Ishikawa (cell line): Measurements from ENCODE around the gene LDAH.
A peak's percentile ranks its signal among the peaks of the same experiment; 100 is the strongest.

Source experiments
- CEBPB ChIP-seq: IDR thresholded peaks from 2 replicates; pipeline ENCODE4 v1.6.1; 2012
- CREB1 ChIP-seq: IDR thresholded peaks from 2 replicates; pipeline ENCODE4 v1.6.1; 2012; ENCODE audit warnings: low read depth
- EGR1 ChIP-seq: IDR thresholded peaks from 2 replicates; pipeline ENCODE4 v1.6.1; 2012
- EP300 ChIP-seq: IDR thresholded peaks from 2 replicates; pipeline ENCODE4 v1.6.1; 2012; ENCODE audit warnings: borderline replicate concordance
- FOXM1 ChIP-seq: IDR thresholded peaks from 2 replicates; pipeline ENCODE4 v1.6.1; 2012; ENCODE audit warnings: low read depth, borderline replicate concordance
- NFIC ChIP-seq: IDR thresholded peaks from 2 replicates; pipeline ENCODE4 v1.6.1; 2012
- RAD21 ChIP-seq: IDR thresholded peaks from 2 replicates; pipeline ENCODE4 v1.6.1; 2012; ENCODE audit warnings: low read depth
- TAF1 ChIP-seq: IDR thresholded peaks from 2 replicates; pipeline ENCODE4 v1.6.1; 2012; ENCODE audit warnings: low read depth, mild to moderate bottlenecking
- TCF12 ChIP-seq: IDR thresholded peaks from 2 replicates; pipeline ENCODE4 v1.6.1; 2012; ENCODE audit warnings: low read depth
- TEAD4 ChIP-seq: IDR thresholded peaks from 2 replicates; pipeline ENCODE4 v1.6.1; 2012
- YY1 ChIP-seq: IDR thresholded peaks from 2 replicates; pipeline ENCODE4 v1.6.1; 2012; ENCODE audit warnings: low read depth
- ZBTB7A ChIP-seq: IDR thresholded peaks from 2 replicates; pipeline ENCODE4 v1.6.1; 2012; ENCODE audit warnings: low read depth
- TF ChIP-seq, protein P1 (sequence below): IDR thresholded peaks from 2 replicates; pipeline ENCODE4 v1.6.1; 2012
- TF ChIP-seq, protein P2 (sequence below): IDR thresholded peaks from 2 replicates; pipeline ENCODE4 v1.6.1; 2012; ENCODE audit warnings: low read depth, mild to moderate bottlenecking
- TF ChIP-seq, protein P3 (sequence below): IDR thresholded peaks from 2 replicates; pipeline ENCODE4 v1.6.1; 2012

LDAH gene

DNA sequence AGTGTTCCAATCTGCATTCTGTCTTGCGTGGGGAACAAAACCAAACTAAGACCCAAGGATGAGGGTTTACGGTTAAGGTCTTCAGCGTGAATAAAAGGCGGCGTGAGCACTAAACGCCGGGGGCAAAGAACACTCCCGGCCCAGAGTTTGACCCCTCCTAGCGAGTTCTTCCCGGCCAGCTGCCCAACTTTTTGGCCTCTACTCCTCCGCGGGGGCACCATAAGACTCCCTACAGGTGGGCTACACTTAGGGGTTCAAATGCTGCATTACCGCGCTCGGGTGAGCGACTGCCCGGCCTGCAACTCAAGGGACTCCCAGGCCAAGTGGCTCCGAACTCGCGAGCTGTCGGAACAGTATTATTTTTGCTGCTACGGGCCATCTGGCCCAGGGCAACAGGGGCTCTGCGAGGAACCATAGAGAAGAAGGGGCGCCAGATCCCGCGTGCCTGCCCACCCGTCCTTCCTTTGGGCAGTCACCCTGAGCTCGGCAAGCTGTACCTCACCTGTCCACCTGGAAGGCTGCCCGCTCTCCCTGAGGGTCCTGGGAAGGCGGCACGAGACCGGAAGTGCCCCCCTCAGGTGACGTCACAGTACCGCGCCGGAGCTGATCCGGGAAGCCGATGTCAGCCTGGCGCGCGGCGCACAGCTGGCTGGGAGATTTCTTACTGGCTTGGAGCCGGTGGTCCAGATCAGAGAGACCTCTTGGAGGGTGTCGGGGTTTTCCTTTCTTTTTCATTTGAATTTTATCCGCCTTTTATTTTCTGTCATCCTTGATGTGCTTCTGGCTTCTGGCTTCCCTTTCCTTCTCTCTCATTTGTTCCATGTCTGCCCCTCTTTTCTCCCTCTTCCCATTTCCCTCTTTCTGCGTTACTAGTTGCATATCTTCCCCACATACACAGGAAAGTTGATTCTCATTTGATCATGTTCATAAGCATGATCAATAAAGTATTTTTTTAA is at the start of gene LDAH:
TSS of gene LDAH (minus strand) at position 567 of the 956 bp plus-strand sequence. CDS start 21,638 bp downstream, outside the sequence.
- TF ChIP-seq, protein P1, sequence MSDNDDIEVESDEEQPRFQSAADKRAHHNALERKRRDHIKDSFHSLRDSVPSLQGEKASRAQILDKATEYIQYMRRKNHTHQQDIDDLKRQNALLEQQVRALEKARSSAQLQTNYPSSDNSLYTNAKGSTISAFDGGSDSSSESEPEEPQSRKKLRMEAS = peak; percentile 93
- TF ChIP-seq CREB1 (peak; percentile 96), EP300 (no peak; the same call in 1 of the 2 replicates), CEBPB (peak; percentile 4; the same call in 1 of the 2 replicates), YY1 (peak; percentile 63), TAF1 (peak; percentile 91), RAD21 (no peak), TCF12 (peak; percentile 73; the same call in 1 of the 2 replicates), ZBTB7A (peak; percentile 74; the same call in 1 of the 2 replicates), EGR1 (no peak), TEAD4 (peak; percentile 42; the same call in 1 of the 2 replicates), FOXM1 (no peak), NFIC (peak; percentile 88)
- TF ChIP-seq, protein P2, sequence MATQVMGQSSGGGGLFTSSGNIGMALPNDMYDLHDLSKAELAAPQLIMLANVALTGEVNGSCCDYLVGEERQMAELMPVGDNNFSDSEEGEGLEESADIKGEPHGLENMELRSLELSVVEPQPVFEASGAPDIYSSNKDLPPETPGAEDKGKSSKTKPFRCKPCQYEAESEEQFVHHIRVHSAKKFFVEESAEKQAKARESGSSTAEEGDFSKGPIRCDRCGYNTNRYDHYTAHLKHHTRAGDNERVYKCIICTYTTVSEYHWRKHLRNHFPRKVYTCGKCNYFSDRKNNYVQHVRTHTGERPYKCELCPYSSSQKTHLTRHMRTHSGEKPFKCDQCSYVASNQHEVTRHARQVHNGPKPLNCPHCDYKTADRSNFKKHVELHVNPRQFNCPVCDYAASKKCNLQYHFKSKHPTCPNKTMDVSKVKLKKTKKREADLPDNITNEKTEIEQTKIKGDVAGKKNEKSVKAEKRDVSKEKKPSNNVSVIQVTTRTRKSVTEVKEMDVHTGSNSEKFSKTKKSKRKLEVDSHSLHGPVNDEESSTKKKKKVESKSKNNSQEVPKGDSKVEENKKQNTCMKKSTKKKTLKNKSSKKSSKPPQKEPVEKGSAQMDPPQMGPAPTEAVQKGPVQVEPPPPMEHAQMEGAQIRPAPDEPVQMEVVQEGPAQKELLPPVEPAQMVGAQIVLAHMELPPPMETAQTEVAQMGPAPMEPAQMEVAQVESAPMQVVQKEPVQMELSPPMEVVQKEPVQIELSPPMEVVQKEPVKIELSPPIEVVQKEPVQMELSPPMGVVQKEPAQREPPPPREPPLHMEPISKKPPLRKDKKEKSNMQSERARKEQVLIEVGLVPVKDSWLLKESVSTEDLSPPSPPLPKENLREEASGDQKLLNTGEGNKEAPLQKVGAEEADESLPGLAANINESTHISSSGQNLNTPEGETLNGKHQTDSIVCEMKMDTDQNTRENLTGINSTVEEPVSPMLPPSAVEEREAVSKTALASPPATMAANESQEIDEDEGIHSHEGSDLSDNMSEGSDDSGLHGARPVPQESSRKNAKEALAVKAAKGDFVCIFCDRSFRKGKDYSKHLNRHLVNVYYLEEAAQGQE = no peak
- TF ChIP-seq, protein P3, sequence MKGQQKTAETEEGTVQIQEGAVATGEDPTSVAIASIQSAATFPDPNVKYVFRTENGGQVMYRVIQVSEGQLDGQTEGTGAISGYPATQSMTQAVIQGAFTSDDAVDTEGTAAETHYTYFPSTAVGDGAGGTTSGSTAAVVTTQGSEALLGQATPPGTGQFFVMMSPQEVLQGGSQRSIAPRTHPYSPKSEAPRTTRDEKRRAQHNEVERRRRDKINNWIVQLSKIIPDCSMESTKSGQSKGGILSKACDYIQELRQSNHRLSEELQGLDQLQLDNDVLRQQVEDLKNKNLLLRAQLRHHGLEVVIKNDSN = peak; percentile 96

DNA sequence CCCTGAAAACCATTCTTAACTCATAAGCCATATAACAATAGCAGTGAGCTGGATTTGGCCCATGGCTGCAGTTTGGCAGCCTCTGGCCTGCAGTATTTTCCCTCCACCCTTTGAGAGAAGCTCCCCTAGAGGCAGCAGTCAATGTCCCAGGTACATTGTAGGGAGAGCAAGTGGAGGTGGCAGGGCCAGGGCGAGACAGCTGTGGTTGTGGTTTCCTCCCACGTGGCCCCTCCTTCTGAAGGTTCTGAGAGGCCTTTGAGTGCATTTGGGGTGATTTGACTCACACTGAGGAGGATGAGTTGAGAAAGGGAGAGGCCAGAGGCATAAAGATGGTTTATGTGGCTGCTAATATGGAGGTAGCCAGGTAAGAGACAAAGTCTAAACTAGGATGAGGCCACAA is 45.5 kb upstream of the LDAH start:
- TF ChIP-seq EGR1 = no peak
- TF ChIP-seq YY1 = no peak
- TF ChIP-seq, protein P3 = no peak
- TF ChIP-seq RAD21 = no peak
- no peak for TF ChIP-seq EP300
- no peak for TF ChIP-seq TAF1
- no peak for TF ChIP-seq TCF12
- TF ChIP-seq CREB1 = no peak
- no peak for TF ChIP-seq CEBPB
- no peak for TF ChIP-seq FOXM1
- TF ChIP-seq, protein P2 = no peak
- TF ChIP-seq, protein P1 = no peak
- no peak for TF ChIP-seq ZBTB7A
- TF ChIP-seq TEAD4 = no peak
- no peak for TF ChIP-seq NFIC

DNA sequence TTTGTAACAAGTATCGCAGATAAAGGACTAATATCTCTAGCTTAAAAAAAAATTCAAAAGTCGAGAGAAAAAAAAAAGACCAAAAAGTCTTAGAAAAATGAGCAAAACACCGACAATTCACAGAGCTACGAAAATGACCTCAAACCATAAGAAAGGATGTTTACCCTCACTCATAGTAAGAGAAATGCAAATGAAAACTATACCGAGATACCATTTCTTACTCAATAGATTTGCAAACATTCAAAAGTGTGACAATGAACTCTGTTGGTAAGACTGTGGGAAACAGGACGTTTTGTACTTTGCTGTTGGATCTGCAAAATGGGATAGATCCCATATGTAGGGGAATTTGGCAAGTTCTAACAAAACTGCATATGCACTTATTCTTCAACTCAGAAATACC is 39.9 kb upstream of the LDAH start:
- no peak for TF ChIP-seq TCF12
- TF ChIP-seq, protein P3 = no peak
- TF ChIP-seq RAD21 = no peak
- no peak for TF ChIP-seq FOXM1
- no peak for TF ChIP-seq EGR1
- TF ChIP-seq TEAD4 = no peak
- no peak for TF ChIP-seq TAF1
- no peak for TF ChIP-seq CREB1
- TF ChIP-seq ZBTB7A = no peak
- no peak for TF ChIP-seq EP300
- TF ChIP-seq CEBPB = no peak
- TF ChIP-seq, protein P1 = no peak

DNA sequence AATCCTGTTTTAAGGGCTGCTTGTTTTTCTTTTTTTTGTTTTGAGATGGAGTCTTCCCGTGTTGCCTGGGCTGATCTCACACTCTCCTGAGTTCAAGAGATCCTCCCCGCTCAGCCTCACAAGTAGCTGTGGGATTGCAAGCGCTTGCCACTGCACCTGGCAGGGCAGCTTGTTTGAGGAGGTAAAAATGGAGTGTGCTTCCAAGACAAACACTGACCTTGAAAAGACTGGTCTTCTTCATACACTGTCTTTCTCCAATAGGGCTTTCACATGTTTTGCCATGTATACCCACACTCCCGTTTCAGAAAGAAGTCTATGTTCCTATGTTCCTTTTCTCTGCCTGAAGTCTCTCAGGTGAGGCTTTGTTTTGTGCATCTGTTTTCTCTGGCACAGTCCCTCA is 32.6 kb upstream of the LDAH start:
- TF ChIP-seq, protein P1 = no peak
- TF ChIP-seq CREB1 (no peak), YY1 (no peak), FOXM1 (no peak), CEBPB (no peak), TAF1 (no peak), ZBTB7A (no peak), TEAD4 (no peak), RAD21 (no peak)
- TF ChIP-seq, protein P2 = no peak
